HG03045 (cell line): ENCODE measurements around the gene GZMM.

Experiments used
- ATAC-seq: cut with Tn5 transposase; IDR thresholded peaks from one replicate; pipeline ENCODE4 v1.9.1; 2021; ENCODE audit warnings: mild to moderate bottlenecking, moderate library complexity; ENCODE audit not compliant: unreplicated experiment

The GZMM gene

DNA sequence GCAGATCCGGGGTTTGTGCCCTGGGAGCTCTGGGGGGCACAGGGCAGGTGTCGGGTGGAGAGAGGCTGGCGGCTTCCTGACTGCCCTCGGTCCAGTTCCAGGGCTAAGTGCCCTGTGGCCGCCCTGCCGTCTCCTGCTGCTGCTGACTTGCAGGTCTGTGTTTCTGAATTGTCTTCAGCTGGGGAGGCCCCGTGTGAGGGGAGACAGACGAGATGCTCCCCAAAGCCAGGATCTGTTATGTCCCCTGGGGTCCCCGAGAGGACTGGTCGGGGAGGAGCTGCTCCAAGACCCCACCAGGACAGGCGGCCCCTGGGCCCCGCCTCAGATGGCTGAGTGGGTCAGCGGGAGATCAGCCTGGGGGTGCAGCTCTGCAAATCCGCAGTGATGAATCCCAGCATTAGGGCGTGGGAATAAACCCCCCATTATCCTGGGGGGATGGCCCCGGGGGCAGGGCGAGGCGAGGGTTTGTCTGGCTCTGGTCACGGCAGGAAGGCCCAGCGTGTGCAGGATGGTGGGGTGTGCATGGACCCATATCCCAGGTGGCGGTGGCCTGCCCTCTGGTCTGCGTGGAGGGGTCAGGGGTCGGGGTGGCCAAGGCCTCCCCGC is 50.5 kb downstream of the GZMM start:
- ATAC-seq, result no peak

DNA sequence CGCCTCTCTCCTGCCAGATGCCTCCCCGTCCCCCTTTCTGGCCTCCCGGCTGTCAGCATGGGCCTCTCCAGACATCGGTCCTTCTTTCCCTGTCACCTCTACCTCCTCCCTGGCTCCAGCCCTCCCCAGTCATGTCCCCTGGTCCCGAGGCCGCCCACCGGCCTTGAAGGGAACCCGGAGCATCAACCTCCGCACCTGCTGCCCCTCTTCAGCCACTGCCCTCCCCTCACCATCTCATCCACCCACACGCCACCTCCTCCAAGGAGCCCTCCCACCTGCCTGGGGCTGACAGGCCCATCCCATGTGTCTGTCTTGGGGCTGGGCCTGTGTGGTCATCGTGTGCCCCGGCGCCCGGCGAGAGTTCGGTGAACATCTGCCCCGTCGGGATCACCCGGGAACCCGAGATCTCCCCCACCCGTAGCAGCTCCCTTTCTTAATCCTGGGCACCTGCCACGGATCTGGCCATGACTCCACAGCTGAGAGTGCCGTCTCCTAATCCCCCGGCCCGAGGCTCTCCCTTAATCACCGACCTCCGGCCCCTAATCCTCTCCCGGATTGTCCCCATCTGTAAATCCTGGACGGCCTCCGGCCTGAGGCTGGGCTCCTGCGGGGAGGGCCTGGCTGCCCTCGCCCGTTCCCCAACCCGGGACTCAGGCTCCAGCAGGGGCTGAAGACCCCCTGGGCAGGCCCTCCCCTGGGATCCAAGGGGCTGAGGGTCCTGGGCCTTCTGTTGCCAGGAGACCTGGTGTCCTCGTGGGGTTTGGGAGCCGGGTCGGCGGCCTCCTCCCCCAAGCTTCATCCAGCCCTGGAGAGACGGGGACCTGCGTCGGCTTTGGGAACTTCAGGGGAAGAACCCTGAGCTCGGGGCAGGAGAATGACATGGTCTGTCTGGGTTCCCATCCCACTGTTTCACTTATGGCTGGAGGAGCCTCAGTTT is 51.7 kb downstream of the GZMM start:
- no peak for ATAC-seq

GRCh38 chr19:596263-596655 is 52.4 kb downstream of the GZMM start:
- no peak for ATAC-seq

- no peak for ATAC-seq
These were observed 53.8 kb downstream of the GZMM start for GRCh38 chr19:597406-598315.
